Left forelimb (tissue), 1 donor: Measurements from ENCODE around the gene CTCF.
"Not testable (repeated sequence)": the region's sequence is repeated elsewhere in the genome, so short reads cannot be mapped to it uniquely, and the experiment has no call there.

ENCODE experiments used
- DNase-seq: peaks from one replicate; pipeline ENCODE4 v3.0.0-alpha.2; 2018; ENCODE audit warnings: low spot score

CTCF gene

GRCh38 chr16:67562526-67562917 lies at the start of gene CTCF:
TSS of gene CTCF (plus strand) at chr16:67562526. CDS start at chr16:67610833, 48,307 bp downstream.
- DNase-seq, result no peak

GRCh38 chr16:67513892-67514291 lies 48.4 kb upstream of the CTCF start:
- DNase-seq, result not testable (repeated sequence)

- no peak for DNase-seq
Observed at GRCh38 chr16:67514382-67514828, 47.9 kb upstream of the CTCF start.

- DNase-seq, result no peak
Observed at GRCh38 chr16:67516296-67517154, 45.8 kb upstream of the CTCF start.

- DNase-seq, result no peak
Observed at GRCh38 chr16:67517155-67517445, 45.2 kb upstream of the CTCF start.

- DNase-seq, result no peak
Observed at GRCh38 chr16:67517661-67518423, 44.5 kb upstream of the CTCF start.

- no peak for DNase-seq
Observed at GRCh38 chr16:67518676-67519075, 43.6 kb upstream of the CTCF start.

- DNase-seq, result no peak
Observed at GRCh38 chr16:67519242-67519641, 43.1 kb upstream of the CTCF start.

GRCh38 chr16:67521095-67521804 lies 41.1 kb upstream of the CTCF start:
- peak; percentile 95 for DNase-seq

- no peak for DNase-seq
Observed at GRCh38 chr16:67525176-67525860, 37.0 kb upstream of the CTCF start.

GRCh38 chr16:67526149-67526791 lies 36.1 kb upstream of the CTCF start:
- DNase-seq, result no peak

GRCh38 chr16:67528222-67528869 lies 34.0 kb upstream of the CTCF start, which contains the start of gene RIPOR1:
TSS of gene RIPOR1 (plus strand) at chr16:67528829. CDS start at chr16:67538447, 9,618 bp downstream.
- DNase-seq, result no peak

GRCh38 chr16:67528870-67529581 lies 33.3 kb upstream of the CTCF start:
- no peak for DNase-seq

- no peak for DNase-seq
Observed at GRCh38 chr16:67529582-67530012, 32.7 kb upstream of the CTCF start.

GRCh38 chr16:67530013-67530939 lies 32.0 kb upstream of the CTCF start:
- DNase-seq, result peak; percentile 79

GRCh38 chr16:67531247-67531646 lies 31.1 kb upstream of the CTCF start:
- no peak for DNase-seq

GRCh38 chr16:67533024-67533560 lies 29.2 kb upstream of the CTCF start:
- no peak for DNase-seq

- DNase-seq, result not testable (repeated sequence)
Observed at GRCh38 chr16:67533987-67534386, 28.3 kb upstream of the CTCF start.

GRCh38 chr16:67534431-67534830 lies 27.9 kb upstream of the CTCF start:
- no peak for DNase-seq
